HCT116 (cell line): ENCODE data around the gene MRPL20. TPM values are rescaled to one million over a fixed set of nuclear protein-coding genes. Genes with fewer than 3 reads are reported as not detected.

Experiments
- ATAC-seq: fragments of 200-7000 bp; cut with Tn5 transposase; 2 replicates; pipeline ENCODE4 v1.9.1; 2020; ENCODE audit warnings: mild to moderate bottlenecking, moderate library complexity
- BruUV-seq: library from RNA; stranded (reverse); fragments of 400-500 nt; replicated peaks from 2 replicates; lab custom pipeline; 2021; lab: Mats Ljungman, UMichigan
- CTCF ChIA-PET: fragments of 300-600 bp; sonication (Branson Sonifier 250); formaldehyde crosslinking; loops from one replicate; lab custom pipeline; 2021; ENCODE audit warnings: antibody characterized with exemption; lab: Charles Lee
- POLR2A ChIA-PET: fragments of 300-600, 350-600 bp; sonication (Branson Sonifier 250); formaldehyde crosslinking; loops from one replicate; lab custom pipeline; 2021; ENCODE audit warnings: antibody characterized with exemption; lab: Charles Lee
- RAD21 ChIA-PET, 2 experiments: fragments of 300-600 bp; sonication (Branson Sonifier 250); formaldehyde crosslinking; loops; one replicate each; lab custom pipeline; 2023; ENCODE audit warnings: low total read pairs in 2 of 2; ENCODE audit not compliant: uncharacterized antibody in 2 of 2, unreplicated experiment in 2 of 2, low non-redundant PET in 1 of 2; lab: Charles Lee
- DNase-seq: peaks from one replicate; pipeline ENCODE4 v3.0.0-alpha.2; 2010; ENCODE audit warnings: low read depth, low spot score
- H2AFZ ChIP-seq: fragments of 200-600 bp; shearing (Covaris generic), sonication (generic); 2 replicates; pipeline ENCODE4 v1.6.1; 2017; ENCODE audit warnings: low read depth, mixed run types, mixed read lengths, antibody characterized with exemption, low read length; ENCODE audit not compliant: poor library complexity, severe bottlenecking
- H3K27ac ChIP-seq: 2 replicates; pipeline ENCODE4 v1.5.1; 2012; ENCODE audit warnings: low read depth, low read length
- H3K27me3 ChIP-seq: fragments of 200-600 bp; sonication (generic); 2 replicates; pipeline ENCODE4 v1.6.1; 2016; ENCODE audit warnings: mixed run types, low read length, mixed read lengths; ENCODE audit not compliant: insufficient read depth
- H3K36me3 ChIP-seq, 2 experiments: fragments of 200-500 bp in 1 of 2; fragments of 200-600 bp in 1 of 2; sonication (Bioruptor generic) in 1 of 2; sonication (generic) in 1 of 2; 2 replicates each; pipeline versions ENCODE4 v1.5.1 to v1.6.1; 2014 to 2016; ENCODE audit warnings: low read length in 2 of 2, inconsistent platforms in 1 of 2, mixed read lengths in 1 of 2, mixed run types in 1 of 2; ENCODE audit not compliant: insufficient read depth in 2 of 2, control insufficient read depth in 1 of 2
- H3K4me1 ChIP-seq, 2 experiments: fragments of 200-600 bp in 1 of 2; sonication (generic) in 1 of 2; 2 replicates each; pipeline versions ENCODE4 v1.5.1 to v1.6.1; 2012 to 2017; ENCODE audit warnings: low read length in 2 of 2, inconsistent platforms in 1 of 2, mild to moderate bottlenecking in 1 of 2, mixed read lengths in 1 of 2, mixed run types in 1 of 2, moderate library complexity in 1 of 2; ENCODE audit not compliant: insufficient read depth in 2 of 2, control insufficient read depth in 1 of 2
- H3K4me2 ChIP-seq: fragments of 200-600 bp; sonication (generic); 2 replicates; pipeline ENCODE4 v1.6.1; 2017; ENCODE audit warnings: mixed run types, low read length, mixed read lengths
- H3K4me3 ChIP-seq, 2 experiments: fragments of 200-600 bp in 1 of 2; sonication (generic) in 1 of 2; replicated peaks in 1 of 2; 2 replicates each; pipeline ENCODE4 v1.5.1; 2011 to 2016; ENCODE audit warnings: low read length in 2 of 2, control low read depth in 1 of 2, low read depth in 1 of 2, mild to moderate bottlenecking in 1 of 2, mixed read lengths in 1 of 2, mixed run types in 1 of 2
- H3K79me2 ChIP-seq: fragments of 200-600 bp; sonication (generic); 2 replicates; pipeline ENCODE4 v1.6.1; 2017; ENCODE audit warnings: mild to moderate bottlenecking, mixed run types, low read length, moderate library complexity, mixed read lengths; ENCODE audit not compliant: insufficient read depth
- H3K9ac ChIP-seq: fragments of 200-600 bp; sonication (generic); 2 replicates; pipeline ENCODE4 v1.6.1; 2016; ENCODE audit warnings: low read length, mixed read lengths
- H3K9me2 ChIP-seq: fragments of 200-600 bp; sonication (generic), shearing (Covaris generic); 2 replicates; pipeline ENCODE4 v1.6.1; 2017; ENCODE audit warnings: mixed run types, mild to moderate bottlenecking, moderate library complexity; ENCODE audit not compliant: insufficient read depth
- H3K9me3 ChIP-seq, 2 experiments: fragments of 200-500 bp in 1 of 2; fragments of 200-600 bp in 1 of 2; sonication (Bioruptor generic) in 1 of 2; sonication (generic) in 1 of 2; 2 replicates each; pipeline ENCODE4 v1.6.1; 2014 to 2017; ENCODE audit warnings: low read length in 2 of 2, mixed read lengths in 2 of 2, inconsistent platforms in 1 of 2, low read depth in 1 of 2, mild to moderate bottlenecking in 1 of 2, mixed run types in 1 of 2, moderate library complexity in 1 of 2; ENCODE audit not compliant: control insufficient read depth in 1 of 2, insufficient read depth in 1 of 2
- H4K20me1 ChIP-seq: fragments of 200-600 bp; sonication (generic), shearing (Covaris generic); 2 replicates; pipeline ENCODE4 v1.6.1; 2017; ENCODE audit warnings: mixed run types, mild to moderate bottlenecking, moderate library complexity; ENCODE audit not compliant: insufficient read depth
- CEBPB ChIP-seq: IDR thresholded peaks from 2 replicates; pipeline ENCODE4 v1.6.1; 2012; ENCODE audit warnings: low read depth
- CTCF ChIP-seq, 3 experiments: fragments of 200-600 bp in 1 of 3; sonication (generic) in 1 of 3; IDR thresholded peaks in 2 of 3; conservative IDR thresholded peaks in 1 of 3; 2 replicates each; pipeline ENCODE4 v1.5.1; 2012 to 2017; ENCODE audit warnings: low read depth in 2 of 3, low read length in 2 of 3, antibody characterized with exemption in 1 of 3, borderline replicate concordance in 1 of 3, control low read depth in 1 of 3, mild to moderate bottlenecking in 1 of 3, mixed read lengths in 1 of 3, mixed run types in 1 of 3, moderate library complexity in 1 of 3; ENCODE audit not compliant: insufficient read depth in 1 of 3
- EZH2 ChIP-seq: fragments of 200-600 bp; sonication (generic); IDR thresholded peaks from 2 replicates; pipeline ENCODE4 v1.6.1; 2017; ENCODE audit warnings: antibody characterized with exemption, mixed run types
- POLR2AphosphoS5 ChIP-seq: IDR thresholded peaks from 2 replicates; pipeline ENCODE4 v1.6.1; 2011; ENCODE audit warnings: mild to moderate bottlenecking, low read depth, low read length, moderate library complexity
- RAD21 ChIP-seq: IDR thresholded peaks from 2 replicates; pipeline ENCODE4 v1.6.1; 2012; ENCODE audit warnings: low read depth, mild to moderate bottlenecking
- SP1 ChIP-seq: IDR thresholded peaks from 2 replicates; pipeline ENCODE4 v1.6.1; 2012; ENCODE audit warnings: low read depth
- YY1 ChIP-seq: IDR thresholded peaks from 2 replicates; pipeline ENCODE4 v1.6.1; 2011; ENCODE audit warnings: low read length, low read depth, moderate library complexity, mild to moderate bottlenecking; ENCODE audit not compliant: insufficient replicate concordance; ENCODE audit errors: extremely low read depth
- intact Hi-C: fragments of 100-400 bp; cut with micrococcal nuclease; formaldehyde crosslinking; loops from 2 replicates; pipeline ENCODE4 v1.10.0; 2022
- total RNA-seq: library from RNA; stranded (reverse); gene quantifications from one replicate; pipeline ENCODE4 v1.2.1, GENCODE V29; 2021; ENCODE audit not compliant: unreplicated experiment

MRPL20 gene
- total RNA-seq, 1 experiment from 2014 or later, result 131 TPM

- Histone ChIP-seq H3K36me3 (peaks cover 0 to 11% of the 10 kb centered on the region in 2 experiments; a peak in 1 of 4 replicates), H3K4me3 (peak overlapping the region; percentile 73 to 93), H3K9me3 (no peaks in the 10 kb centered on the region), H3K79me2 (peaks cover 29% of the 10 kb centered on the region), H3K4me1 (peaks cover 14 to 33% of the 10 kb centered on the region in 2 experiments), H4K20me1 (no peaks in the 10 kb centered on the region), H3K4me2 (peak overlapping the region; percentile 79), H2AFZ (no peak overlapping the region), H3K27ac (peak overlapping the region; percentile 27; the same call in 1 of the 2 replicates), H3K9ac (peak overlapping the region; percentile 96), H3K9me2 (no peaks in the 10 kb centered on the region), H3K27me3 (no peaks in the 10 kb centered on the region)
- intact Hi-C loops, result no loop called here
- DNase-seq (no peak), ATAC-seq (no peak)
- RAD21 ChIA-PET, result no interaction called here
- no TSS peak for BruUV-seq
- POLR2A ChIA-PET, result no interaction called here
- TF ChIP-seq SP1 (no peak), YY1 (no peak)
- TF ChIP-seq, all 23 proteins: peak for 0
- CTCF ChIA-PET, result no interaction called here
Measured at GRCh38 chr1:1373051-1373814, 33.9 kb downstream of the MRPL20 start.

- RAD21 ChIA-PET, result interaction anchor here in 1 of 2 experiments (1.1 kb wide), 1 partner anchor 12 kb away, joined by 3 read pairs; no protein-coding TSS in a partner anchor
- no peaks in the 10 kb centered on the region for H4K20me1 ChIP-seq
- intact Hi-C loops, result no loop called here
- ATAC-seq, result peak; percentile 52
- peak; percentile 86 to 97 (median 87) for TF ChIP-seq CTCF (IDR thresholded peaks at IDR 0.05 in 2 of 3, conservative IDR thresholded peaks at IDR 0.05 in 1 of 3; ENCODE audit: borderline replicate concordance in 1 of 3, insufficient read depth in 1 of 3, low read depth in 2 of 3, low read length in 2 of 3)
- peak; percentile 80 for TF ChIP-seq RAD21
- TF ChIP-seq EZH2, result no peak
- TF ChIP-seq POLR2AphosphoS5, result peak; percentile 22; the same call in 1 of the 2 replicates
- TF ChIP-seq CEBPB, result no peak
- TF ChIP-seq, all 23 proteins: peak for 3
- no peak overlapping the region for H3K9ac ChIP-seq
- no peak overlapping the region for H2AFZ ChIP-seq
- H3K9me3 ChIP-seq, result peaks cover 0 to 4% of the 10 kb centered on the region in 2 experiments; a peak in 1 of 4 replicates
- no peaks in the 10 kb centered on the region for H3K9me2 ChIP-seq
- H3K27me3 ChIP-seq, result no peaks in the 10 kb centered on the region
- BruUV-seq, result no TSS peak
- DNase-seq, result no peak
- peak overlapping the region; percentile 8 for H3K4me2 ChIP-seq
- H3K36me3 ChIP-seq, result peaks cover 0 to 11% of the 10 kb centered on the region in 2 experiments; a peak in 1 of 4 replicates
- H3K4me3 ChIP-seq, result no peak overlapping the region
- POLR2A ChIA-PET, result interaction anchor here (0.5 to 1.1 kb wide), 2 partner anchors 24 to 71 kb away, joined by 3 read pairs; no protein-coding TSS in a partner anchor
- H3K27ac ChIP-seq, result peak overlapping the region; percentile 27; the same call in 1 of the 2 replicates
- peaks cover 29% of the 10 kb centered on the region for H3K79me2 ChIP-seq
- CTCF ChIA-PET, result interaction anchor here (0.6 kb wide), 1 partner anchor 134 kb away, joined by 3 read pairs; no protein-coding TSS in a partner anchor
- peaks cover 14 to 33% of the 10 kb centered on the region in 2 experiments for H3K4me1 ChIP-seq
Measured at GRCh38 chr1:1371746-1372711, 35.1 kb downstream of the MRPL20 start.
